Kidney (tissue), 14 donors: ENCODE results near the gene ANKRD23. TPM values are rescaled to one million over a fixed set of nuclear protein-coding genes. Genes with fewer than 3 reads are reported as not detected.
A peak's percentile ranks its signal among the peaks of the same experiment; 100 is the strongest.

ENCODE experiments used
- DNase-seq, 5 donors: peaks; one replicate each; pipeline ENCODE4 v3.0.0-alpha.2; 2013 to 2020
- FAIRE-seq: peaks from 2 replicates; lab custom pipeline; 2012; peaks lifted over from hg19 to GRCh38; lab: Jason Lieb, UNC
- H3K27ac ChIP-seq, 2 donors: one replicate each; pipeline ENCODE4 v1.7.0; 2013; ENCODE audit warnings: low read depth in 2 of 2, low read length in 2 of 2, inconsistent platforms in 1 of 2
- H3K27me3 ChIP-seq: one replicate; pipeline ENCODE4 v1.7.1; 2013; ENCODE audit warnings: low read length, inconsistent platforms; ENCODE audit not compliant: control insufficient read depth, insufficient read depth
- H3K36me3 ChIP-seq, 3 donors: one replicate each; pipeline versions ENCODE4 v1.7.0 to v1.7.1; 2013; ENCODE audit warnings: low read length in 3 of 3, control low read depth in 1 of 3, inconsistent platforms in 1 of 3; ENCODE audit not compliant: insufficient read depth in 3 of 3, control insufficient read depth in 2 of 3
- H3K4me1 ChIP-seq, 3 donors: one replicate each; pipeline versions ENCODE4 v1.7.0 to v1.7.1; 2013; ENCODE audit warnings: low read length in 3 of 3, inconsistent platforms in 1 of 3, low read depth in 1 of 3; ENCODE audit not compliant: control insufficient read depth in 2 of 3, insufficient read depth in 2 of 3
- H3K4me3 ChIP-seq, 3 donors: one replicate each; pipeline versions ENCODE4 v1.7.0 to v1.8.1; 2013; ENCODE audit warnings: low read length in 3 of 3, control low read depth in 1 of 3, inconsistent platforms in 1 of 3
- H3K9ac ChIP-seq, 3 donors: one replicate each; pipeline versions ENCODE4 v1.7.0 to v1.7.1; 2013; ENCODE audit warnings: low read length in 3 of 3, control low read depth in 1 of 3, inconsistent platforms in 1 of 3
- H3K9me3 ChIP-seq, 3 donors: one replicate each; pipeline versions ENCODE4 v1.7.0 to v1.7.1; 2013; ENCODE audit warnings: low read length in 3 of 3, control low read depth in 1 of 3, inconsistent platforms in 1 of 3; ENCODE audit not compliant: control insufficient read depth in 2 of 3, insufficient read depth in 1 of 3
- CTCF ChIP-seq: IDR thresholded peaks from 3 replicates; pipeline ENCODE4 v1.5.1; 2012; ENCODE audit warnings: mild to moderate bottlenecking, moderate library complexity, borderline replicate concordance; ENCODE audit not compliant: insufficient read depth; ENCODE audit errors: extremely low read depth
- intact Hi-C: fragments of 100-400 bp; cut with DNase I; formaldehyde crosslinking; loops from one replicate; pipeline ENCODE4 v1.11.1; 2022
- polyA plus RNA-seq: library from polyadenylated mRNA; stranded (reverse); fragments of 350-450 nt; fragmentation: Illumina TruSeq; extraction: RNeasy Lipid Tissue Mini Kit (QIAGEN cat#74804); gene quantifications from one replicate; pipeline ENCODE4 v1.2.3, GENCODE V29; 2014; ENCODE audit warnings: low read depth, low replicate concordance; ENCODE audit not compliant: insufficient read depth
- total RNA-seq: library from RNA; stranded (reverse); fragmentation: NEBNext Ultra II Directional; extraction: Animal tissue kit (Norgen Biotek cat#: 25700); gene quantifications from one replicate; pipeline ENCODE4 v1.2.1, GENCODE V29; 2021
- donor health status: control.
- donor health status: control.
- donor health status: control.
- donor health status: control.
- donor health status: control.
- donor health status: DM: yes; HTN: yes; CAD: no.
- donor health status: Normal renal cell carcinoma (clear cell type).

ANKRD23 gene
- total and polyA plus RNA-seq, 2 donors from 2014 or later, result 1.6 to 4.0 TPM

- H3K36me3 ChIP-seq, result peaks cover 0 to 5% (median 0%) of the 10 kb centered on the region in 3 donors
- intact Hi-C loops, result no loop called here
- H3K4me1 ChIP-seq, result peaks cover 0 to 6% (median 0%) of the 10 kb centered on the region in 3 donors
- H3K4me3 ChIP-seq, result no peak overlapping the region
- H3K9ac ChIP-seq, result no peak overlapping the region
- no peaks in the 10 kb centered on the region for H3K27me3 ChIP-seq
- FAIRE-seq, result no peak
- H3K9me3 ChIP-seq, result no peaks in the 10 kb centered on the region
- peak in 1 of 5 donors; percentile 67 for DNase-seq
- TF ChIP-seq CTCF, result no peak
- H3K27ac ChIP-seq, result no peak overlapping the region
Measured at GRCh38 chr2:96839875-96840850, 3.7 kb downstream of the ANKRD23 start.

GRCh38 chr2:96839293-96839874, 4.4 kb downstream of the ANKRD23 start:
- H3K4me1 ChIP-seq, result peaks cover 0 to 6% (median 0%) of the 10 kb centered on the region in 3 donors
- peaks cover 2 to 7% (median 2%) of the 10 kb centered on the region in 3 donors for H3K36me3 ChIP-seq
- no peak for TF ChIP-seq CTCF
- no peaks in the 10 kb centered on the region for H3K27me3 ChIP-seq
- H3K9me3 ChIP-seq, result no peaks in the 10 kb centered on the region
- peak; percentile 81 to 88 (median 85) for DNase-seq
- intact Hi-C loops, result no loop called here
- no peak overlapping the region for H3K9ac ChIP-seq
- H3K27ac ChIP-seq, result no peak overlapping the region
- no peak for FAIRE-seq
- H3K4me3 ChIP-seq, result no peak overlapping the region

- H3K27ac ChIP-seq, result no peak overlapping the region
- peak in 2 of 5 donors; percentile 55 to 69 for DNase-seq
- no peak overlapping the region for H3K4me3 ChIP-seq
- H3K9me3 ChIP-seq, result no peaks in the 10 kb centered on the region
- no peak overlapping the region for H3K9ac ChIP-seq
- peaks cover 2 to 9% (median 2%) of the 10 kb centered on the region in 3 donors for H3K36me3 ChIP-seq
- intact Hi-C loops, result no loop called here
- peaks cover 0 to 6% (median under 1%) of the 10 kb centered on the region in 3 donors for H3K4me1 ChIP-seq
- no peaks in the 10 kb centered on the region for H3K27me3 ChIP-seq
- no peak for TF ChIP-seq CTCF
- FAIRE-seq, result no peak
Measured at GRCh38 chr2:96838345-96839292, 5.2 kb downstream of the ANKRD23 start.
